OCI-LY1 (cell line): ENCODE results near the gene OR13F1.

Source experiments
- CTCF ChIP-seq: fragments of 200-600 bp; sonication (generic), shearing (Covaris generic); IDR thresholded peaks from 2 replicates; pipeline ENCODE4 v1.5.1; 2017; ENCODE audit warnings: mild to moderate bottlenecking, antibody characterized with exemption, low read length, moderate library complexity, mixed read lengths
- EZH2 ChIP-seq: fragments of 200-600 bp; sonication (generic), shearing (Covaris generic); IDR thresholded peaks from 2 replicates; pipeline ENCODE4 v1.8.0; 2017; ENCODE audit warnings: borderline replicate concordance, mixed run types, mild to moderate bottlenecking, antibody characterized with exemption, low read length, moderate library complexity, mixed read lengths

- TF ChIP-seq CTCF, result no peak
- no peak for TF ChIP-seq EZH2
Observed at GRCh38 chr9:104456831-104457230, 47.2 kb upstream of the OR13F1 start.
